ENCODE results near the gene MS4A7.

Gene MS4A7

DNA sequence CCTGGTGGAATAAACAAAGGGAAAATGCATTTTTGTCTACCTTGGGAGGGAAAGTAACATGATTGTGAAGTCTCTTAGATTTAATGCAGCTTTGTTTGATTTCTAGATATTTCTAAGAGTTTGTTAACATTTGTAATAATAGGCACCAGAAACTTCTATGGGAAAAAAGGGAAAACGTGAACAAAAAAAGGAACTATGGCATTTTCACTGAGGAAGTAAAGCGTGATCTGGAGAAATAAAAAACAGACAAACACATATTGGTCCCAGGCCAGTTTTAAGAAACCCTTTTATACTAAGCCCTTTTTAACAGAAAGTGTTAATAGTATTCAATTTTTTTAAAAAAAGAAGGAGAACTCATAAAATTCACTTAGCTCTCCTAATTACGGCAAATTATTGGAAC is 6.9 kb upstream of the MS4A7 start:
- no peaks in the 10 kb centered on the region for H3K27me3 ChIP-seq (ENCODE audit: control insufficient read depth, insufficient read depth, low read length)
- H3K4me3 ChIP-seq (ENCODE audit: low read depth, low read length) = no peak overlapping the region
- peaks cover 15% of the 10 kb centered on the region for H3K9me3 ChIP-seq (ENCODE audit: control insufficient read depth, insufficient read depth, low read length)
- H3K9ac ChIP-seq (ENCODE audit: low read depth, low read length) = no peak overlapping the region
- H3K27ac ChIP-seq (ENCODE audit: low read depth, low read length) = no peak overlapping the region
- peaks cover 8% of the 10 kb centered on the region for H3K4me1 ChIP-seq (ENCODE audit: control insufficient read depth, insufficient read depth, low read length)
- no peaks in the 10 kb centered on the region for H3K36me3 ChIP-seq (ENCODE audit: control insufficient read depth, insufficient read depth, low read length)

DNA sequence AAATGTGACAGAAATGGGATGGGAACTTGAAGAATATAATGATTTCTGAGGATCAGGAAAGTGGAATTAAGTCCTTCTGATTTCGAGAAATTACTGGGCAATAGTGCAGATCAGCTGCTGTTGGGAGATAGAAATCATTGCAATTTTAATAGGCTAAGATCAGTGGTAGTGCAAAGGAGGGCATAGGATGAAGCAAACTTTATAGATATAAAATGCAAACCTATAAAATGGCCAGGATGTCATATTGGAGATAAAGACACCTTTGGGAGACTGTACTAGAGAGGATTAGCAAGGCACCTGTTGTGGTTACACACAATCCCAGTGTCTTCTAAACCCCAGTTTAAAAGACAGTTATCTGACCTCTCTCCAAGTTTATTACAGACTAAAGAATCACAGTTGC is 6.5 kb upstream of the MS4A7 start:
- Histone ChIP-seq H3K4me1 (ENCODE audit: control insufficient read depth, insufficient read depth, low read length) (peaks cover 8% of the 10 kb centered on the region), H3K27ac (ENCODE audit: low read depth, low read length) (no peak overlapping the region), H3K4me3 (ENCODE audit: low read depth, low read length) (no peak overlapping the region), H3K9me3 (ENCODE audit: control insufficient read depth, insufficient read depth, low read length) (peaks cover 15% of the 10 kb centered on the region), H3K27me3 (ENCODE audit: control insufficient read depth, insufficient read depth, low read length) (no peaks in the 10 kb centered on the region), H3K9ac (ENCODE audit: low read depth, low read length) (no peak overlapping the region), H3K36me3 (ENCODE audit: control insufficient read depth, insufficient read depth, low read length) (no peaks in the 10 kb centered on the region)

DNA sequence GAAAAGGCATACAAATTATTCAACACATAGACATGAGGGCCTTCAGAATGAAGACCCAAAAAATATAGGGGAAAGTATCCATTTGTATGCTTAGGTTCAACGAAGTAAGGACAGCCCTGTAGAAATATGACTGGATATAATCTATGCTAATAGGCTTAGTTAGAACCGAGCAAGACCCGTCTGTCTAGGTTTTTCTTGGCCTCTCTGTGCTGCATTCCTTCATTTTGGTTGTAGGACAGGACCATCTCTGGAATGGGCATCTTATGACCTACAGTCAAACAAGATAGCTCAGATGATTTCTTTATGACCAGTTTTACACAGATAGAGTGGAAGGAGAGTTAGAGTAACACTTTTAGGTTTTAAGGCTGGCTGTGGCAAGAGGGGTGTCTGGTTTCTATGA is 5.6 kb upstream of the MS4A7 start:
- 0 out of 2 replicates have a peak, but pooled peaks cover under 1% of the 10 kb centered on the region for H3K4me1 ChIP-seq (ENCODE audit: control insufficient read depth, insufficient read depth, low read length)
- H3K4me3 ChIP-seq (ENCODE audit: low read depth, low read length) = no peak overlapping the region
- no peak overlapping the region for H3K9ac ChIP-seq (ENCODE audit: low read depth, low read length)
- H3K36me3 ChIP-seq (ENCODE audit: control insufficient read depth, insufficient read depth, low read length) = no peaks in the 10 kb centered on the region
- no peak overlapping the region for H3K27ac ChIP-seq (ENCODE audit: low read depth, low read length)
- H3K9me3 ChIP-seq (ENCODE audit: control insufficient read depth, insufficient read depth, low read length) = peaks cover 13% of the 10 kb centered on the region
- no peaks in the 10 kb centered on the region for H3K27me3 ChIP-seq (ENCODE audit: control insufficient read depth, insufficient read depth, low read length)

DNA sequence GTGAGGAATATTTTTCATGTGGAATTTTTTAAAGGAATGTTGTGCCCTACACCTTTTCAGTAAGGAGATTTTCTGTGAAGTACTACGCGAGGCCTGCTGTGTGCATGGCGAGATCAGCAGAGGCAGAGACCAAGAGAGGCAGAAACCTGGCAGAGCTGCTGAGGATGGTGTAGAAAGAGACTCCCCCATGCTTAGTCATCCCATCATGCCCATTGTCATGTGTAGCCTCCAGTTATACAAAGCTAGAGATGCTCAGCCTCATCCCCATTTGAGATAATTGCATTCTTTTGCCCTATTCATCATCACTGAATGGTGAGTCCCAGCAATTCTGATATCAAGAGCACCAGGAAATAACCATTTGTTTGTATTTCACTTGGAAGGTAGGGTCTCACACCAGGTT is 3.0 kb upstream of the MS4A7 start:
- H3K9me3 ChIP-seq (ENCODE audit: control insufficient read depth, insufficient read depth, low read length) = peaks cover 4% of the 10 kb centered on the region; the same call in 1 of the 2 replicates
- H3K4me3 ChIP-seq (ENCODE audit: low read depth, low read length) = no peak overlapping the region
- no peaks in the 10 kb centered on the region for H3K27me3 ChIP-seq (ENCODE audit: control insufficient read depth, insufficient read depth, low read length)
- no peak overlapping the region for H3K9ac ChIP-seq (ENCODE audit: low read depth, low read length)
- H3K27ac ChIP-seq (ENCODE audit: low read depth, low read length) = no peak overlapping the region
- H3K4me1 ChIP-seq (ENCODE audit: control insufficient read depth, insufficient read depth, low read length) = no peaks in the 10 kb centered on the region
- no peaks in the 10 kb centered on the region for H3K36me3 ChIP-seq (ENCODE audit: control insufficient read depth, insufficient read depth, low read length)

DNA sequence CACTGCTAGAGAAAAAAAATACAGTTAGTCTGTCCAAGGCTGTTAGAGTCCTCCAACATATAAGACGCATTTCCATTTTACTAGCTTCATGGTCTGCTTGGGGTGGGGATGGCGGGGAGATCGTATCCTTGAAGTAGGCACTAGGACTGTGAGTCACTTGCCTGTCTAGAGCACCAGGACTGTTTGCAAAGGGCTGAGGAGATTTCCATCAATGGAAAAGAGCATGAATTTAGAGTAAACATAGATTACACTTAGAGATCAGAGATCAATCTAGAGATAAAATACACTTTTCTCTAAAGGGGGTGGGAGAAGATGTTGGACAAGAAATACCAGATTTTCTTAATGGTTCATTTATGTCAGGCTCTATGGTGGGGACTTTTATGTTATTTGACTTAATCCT is 1.7 kb upstream of the MS4A7 start:
- Histone ChIP-seq H3K27me3 (ENCODE audit: control insufficient read depth, insufficient read depth, low read length) (no peaks in the 10 kb centered on the region), H3K4me3 (ENCODE audit: low read depth, low read length) (no peak overlapping the region), H3K9me3 (ENCODE audit: control insufficient read depth, insufficient read depth, low read length) (peaks cover 4% of the 10 kb centered on the region; the same call in 1 of the 2 replicates), H3K9ac (ENCODE audit: low read depth, low read length) (no peak overlapping the region), H3K36me3 (ENCODE audit: control insufficient read depth, insufficient read depth, low read length) (no peaks in the 10 kb centered on the region), H3K4me1 (ENCODE audit: control insufficient read depth, insufficient read depth, low read length) (no peaks in the 10 kb centered on the region), H3K27ac (ENCODE audit: low read depth, low read length) (no peak overlapping the region)

DNA sequence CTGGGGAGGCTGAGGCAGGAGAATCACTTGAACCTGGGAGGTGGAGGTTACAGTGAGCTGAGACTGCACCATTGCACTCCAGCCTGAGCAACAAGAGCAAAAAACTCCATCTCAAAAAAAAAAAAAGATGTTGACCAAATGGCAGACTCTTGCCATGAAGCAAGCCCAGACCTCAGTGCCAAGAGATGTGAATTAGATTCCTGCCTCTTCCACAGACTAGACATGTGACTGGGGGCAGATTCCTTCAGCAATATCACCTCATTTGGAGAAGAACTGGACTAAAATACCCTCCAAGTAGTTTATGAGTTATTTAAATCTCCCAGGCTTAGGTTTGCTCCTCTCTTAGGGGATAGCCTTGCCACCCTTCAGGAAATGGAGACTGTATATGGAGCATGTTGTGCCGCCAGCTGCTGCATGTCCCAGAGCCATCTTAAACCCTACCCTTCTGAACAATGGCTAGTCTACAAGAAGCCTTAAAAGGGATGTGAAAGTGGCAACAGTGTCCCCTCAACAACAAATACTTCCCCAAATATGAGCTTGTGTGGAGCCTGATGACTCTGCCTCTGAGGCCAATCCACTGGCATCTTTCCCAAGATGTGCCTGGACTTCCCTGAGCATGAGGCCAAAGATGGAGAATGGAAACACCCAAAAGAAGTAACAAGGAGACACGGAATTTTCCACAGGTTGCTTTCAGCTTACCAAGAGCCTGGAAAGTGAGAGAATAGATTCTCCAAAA is 763 bp upstream of the MS4A7 start:
- Histone ChIP-seq H3K9me3 (ENCODE audit: control insufficient read depth, insufficient read depth, low read length) (peaks cover 4% of the 10 kb centered on the region; the same call in 1 of the 2 replicates), H3K9ac (ENCODE audit: low read depth, low read length) (no peak overlapping the region), H3K36me3 (ENCODE audit: control insufficient read depth, insufficient read depth, low read length) (no peaks in the 10 kb centered on the region), H3K27ac (ENCODE audit: low read depth, low read length) (no peak overlapping the region), H3K4me1 (ENCODE audit: control insufficient read depth, insufficient read depth, low read length) (no peaks in the 10 kb centered on the region), H3K27me3 (ENCODE audit: control insufficient read depth, insufficient read depth, low read length) (no peaks in the 10 kb centered on the region), H3K4me3 (ENCODE audit: low read depth, low read length) (no peak overlapping the region)

DNA sequence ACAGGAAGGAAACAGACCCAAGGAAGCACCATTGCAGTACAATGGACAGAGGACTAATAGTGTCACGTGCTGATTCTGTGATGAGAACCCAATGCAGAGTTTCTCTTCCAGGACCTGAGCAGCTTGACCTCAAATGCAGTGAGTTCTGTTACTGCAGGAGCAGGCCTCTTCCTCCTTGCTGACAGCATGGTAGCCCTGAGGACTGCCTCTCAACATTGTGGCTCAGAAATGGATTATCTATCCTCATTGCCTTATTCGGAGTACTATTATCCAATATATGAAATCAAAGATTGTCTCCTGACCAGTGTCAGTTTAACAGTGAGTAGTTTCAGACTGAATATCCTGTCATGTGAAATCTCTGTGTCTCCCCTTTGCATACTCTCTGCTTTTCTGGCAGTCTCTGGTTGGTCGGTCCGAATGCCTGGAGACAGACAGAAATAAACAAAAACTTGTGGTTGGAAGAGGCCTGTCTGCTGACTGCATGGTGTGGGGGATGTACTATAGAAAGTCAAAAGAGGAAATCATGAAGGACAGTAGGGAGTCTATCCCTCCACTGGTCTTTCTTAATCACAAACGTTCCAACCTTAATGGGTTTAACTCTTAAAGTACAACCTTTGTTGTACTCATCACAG is 11.1 kb downstream of the MS4A7 start:
- no peaks in the 10 kb centered on the region for H3K4me1 ChIP-seq (ENCODE audit: control insufficient read depth, insufficient read depth, low read length)
- peaks cover 4% of the 10 kb centered on the region; the same call in 1 of the 2 replicates for H3K9me3 ChIP-seq (ENCODE audit: control insufficient read depth, insufficient read depth, low read length)
- no peaks in the 10 kb centered on the region for H3K27me3 ChIP-seq (ENCODE audit: control insufficient read depth, insufficient read depth, low read length)
- H3K27ac ChIP-seq (ENCODE audit: low read depth, low read length) = no peak overlapping the region
- H3K4me3 ChIP-seq (ENCODE audit: low read depth, low read length) = no peak overlapping the region
- H3K9ac ChIP-seq (ENCODE audit: low read depth, low read length) = no peak overlapping the region
- no peaks in the 10 kb centered on the region for H3K36me3 ChIP-seq (ENCODE audit: control insufficient read depth, insufficient read depth, low read length)

DNA sequence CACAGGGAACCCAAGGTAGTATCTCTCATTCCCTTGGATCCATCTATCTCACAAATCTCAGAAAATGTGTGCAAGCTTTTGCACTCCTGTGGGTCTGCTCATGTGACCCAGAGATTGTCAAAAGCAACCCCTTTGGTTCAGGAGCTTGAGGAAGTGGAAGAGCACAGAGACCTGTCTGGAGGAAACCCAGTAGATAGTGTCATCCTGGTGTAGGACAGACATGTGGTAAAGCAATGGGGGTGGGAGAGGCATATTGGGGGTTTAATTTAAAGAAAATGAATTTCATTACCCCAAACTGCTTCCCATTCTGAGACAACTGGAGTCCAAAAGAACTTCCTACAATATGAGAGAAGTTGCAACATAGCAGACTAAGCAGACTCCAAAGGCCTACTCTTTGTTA is 12.1 kb downstream of the MS4A7 start:
- Histone ChIP-seq H3K4me3 (ENCODE audit: low read depth, low read length) (no peak overlapping the region), H3K9ac (ENCODE audit: low read depth, low read length) (no peak overlapping the region), H3K36me3 (ENCODE audit: control insufficient read depth, insufficient read depth, low read length) (no peaks in the 10 kb centered on the region), H3K9me3 (ENCODE audit: control insufficient read depth, insufficient read depth, low read length) (peaks cover 4% of the 10 kb centered on the region; the same call in 1 of the 2 replicates), H3K27ac (ENCODE audit: low read depth, low read length) (no peak overlapping the region), H3K27me3 (ENCODE audit: control insufficient read depth, insufficient read depth, low read length) (no peaks in the 10 kb centered on the region), H3K4me1 (ENCODE audit: control insufficient read depth, insufficient read depth, low read length) (no peaks in the 10 kb centered on the region)

DNA sequence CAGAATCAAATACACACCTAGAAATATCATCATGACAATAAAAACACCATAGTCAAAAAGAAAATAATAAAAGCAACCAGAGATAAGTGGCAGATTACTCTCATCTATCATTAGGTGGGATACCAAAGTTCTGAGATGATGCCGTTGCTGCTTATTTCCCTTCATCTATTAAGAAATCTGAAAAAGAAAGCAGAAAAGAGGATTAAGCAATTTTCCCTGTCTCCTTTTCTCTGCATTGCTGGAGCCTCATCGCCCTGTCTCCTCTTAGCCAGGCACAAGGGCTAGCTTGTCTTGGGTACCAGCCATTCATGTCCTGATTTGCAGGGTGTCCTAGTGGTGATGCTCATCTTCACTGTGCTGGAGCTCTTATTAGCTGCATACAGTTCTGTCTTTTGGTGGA is 14.0 kb downstream of the MS4A7 start:
- H3K4me3 ChIP-seq (ENCODE audit: low read depth, low read length) = no peak overlapping the region
- H3K27me3 ChIP-seq (ENCODE audit: control insufficient read depth, insufficient read depth, low read length) = no peaks in the 10 kb centered on the region
- H3K36me3 ChIP-seq (ENCODE audit: control insufficient read depth, insufficient read depth, low read length) = no peaks in the 10 kb centered on the region
- H3K9me3 ChIP-seq (ENCODE audit: control insufficient read depth, insufficient read depth, low read length) = peaks cover 4% of the 10 kb centered on the region; the same call in 1 of the 2 replicates
- H3K27ac ChIP-seq (ENCODE audit: low read depth, low read length) = no peak overlapping the region
- no peaks in the 10 kb centered on the region for H3K4me1 ChIP-seq (ENCODE audit: control insufficient read depth, insufficient read depth, low read length)
- H3K9ac ChIP-seq (ENCODE audit: low read depth, low read length) = no peak overlapping the region

DNA sequence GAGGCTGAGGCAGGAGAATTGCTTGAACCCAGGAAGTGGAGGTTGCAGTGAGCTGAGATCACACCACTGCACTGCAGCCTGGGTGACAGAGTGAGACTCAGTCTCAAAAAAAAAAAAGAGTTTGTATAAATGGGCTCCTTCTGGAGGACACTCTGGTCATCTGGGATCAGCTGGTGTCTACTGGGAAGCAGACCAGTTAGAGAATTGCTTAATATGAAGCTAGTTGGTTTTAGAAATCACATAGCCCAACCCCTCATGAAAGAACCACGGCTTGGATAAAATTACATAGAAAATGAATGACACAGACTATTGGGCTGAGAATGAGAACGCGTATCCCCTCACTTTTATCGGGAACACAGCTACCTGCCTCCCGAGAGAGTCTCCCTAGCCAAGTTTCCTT is 14.7 kb downstream of the MS4A7 start:
- Histone ChIP-seq H3K9ac (ENCODE audit: low read depth, low read length) (no peak overlapping the region), H3K36me3 (ENCODE audit: control insufficient read depth, insufficient read depth, low read length) (no peaks in the 10 kb centered on the region), H3K27ac (ENCODE audit: low read depth, low read length) (no peak overlapping the region), H3K4me1 (ENCODE audit: control insufficient read depth, insufficient read depth, low read length) (no peaks in the 10 kb centered on the region), H3K9me3 (ENCODE audit: control insufficient read depth, insufficient read depth, low read length) (peaks cover 4% of the 10 kb centered on the region; the same call in 1 of the 2 replicates), H3K4me3 (ENCODE audit: low read depth, low read length) (no peak overlapping the region), H3K27me3 (ENCODE audit: control insufficient read depth, insufficient read depth, low read length) (no peaks in the 10 kb centered on the region)

DNA sequence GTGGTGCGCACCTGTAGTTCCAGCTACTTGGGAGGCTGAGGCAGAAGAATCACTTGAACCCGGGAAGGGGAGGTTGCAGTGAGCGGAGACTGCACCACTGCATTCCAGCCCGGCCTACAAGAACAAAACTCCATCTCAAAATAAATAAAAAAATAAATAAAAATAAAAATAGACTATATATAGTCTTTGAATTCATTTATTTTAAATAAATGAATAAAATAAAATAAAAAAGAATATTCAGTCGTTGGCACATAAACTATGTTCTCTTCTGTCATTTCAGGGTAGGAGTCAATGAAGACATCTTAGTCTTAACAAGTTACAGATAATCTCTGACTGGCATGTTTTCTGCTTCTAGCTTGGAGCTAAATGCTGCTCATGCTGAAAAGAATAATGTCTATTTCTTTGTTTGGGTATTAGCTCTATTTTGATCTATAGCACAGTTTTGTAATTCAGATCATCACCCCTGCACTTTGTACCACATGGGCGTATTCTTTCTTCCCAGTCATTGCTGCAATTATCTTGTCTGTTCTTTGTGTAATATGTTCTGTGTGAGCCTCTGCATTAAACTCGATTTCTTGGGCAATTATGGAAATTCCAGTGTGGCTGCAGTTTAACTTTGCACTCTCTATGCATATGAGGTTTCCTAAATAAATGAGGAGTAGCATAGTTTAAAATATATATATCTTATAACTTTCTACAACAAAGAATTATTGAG is 16.5 kb downstream of the MS4A7 start:
- Histone ChIP-seq H3K36me3 (ENCODE audit: control insufficient read depth, insufficient read depth, low read length) (no peaks in the 10 kb centered on the region), H3K27ac (ENCODE audit: low read depth, low read length) (no peak overlapping the region), H3K27me3 (ENCODE audit: control insufficient read depth, insufficient read depth, low read length) (no peaks in the 10 kb centered on the region), H3K4me1 (ENCODE audit: control insufficient read depth, insufficient read depth, low read length) (no peaks in the 10 kb centered on the region), H3K9me3 (ENCODE audit: control insufficient read depth, insufficient read depth, low read length) (no peaks in the 10 kb centered on the region; the same call in 1 of the 2 replicates), H3K4me3 (ENCODE audit: low read depth, low read length) (no peak overlapping the region), H3K9ac (ENCODE audit: low read depth, low read length) (no peak overlapping the region)

All from HUES48 (cell line).